Karpas-422 (cell line): ENCODE results near the gene TOX2. TPM values are rescaled to one million over a fixed set of nuclear protein-coding genes. Genes with fewer than 3 reads are reported as not detected.

Source experiments
- DNase-seq: peaks from one replicate; pipeline ENCODE4 v3.0.0-alpha.2; 2015
- H2AFZ ChIP-seq: fragments of 200-600 bp; sonication (generic); 2 replicates; pipeline ENCODE4 v1.6.1; 2014; ENCODE audit warnings: antibody characterized with exemption, low read length, mixed read lengths
- H3K27ac ChIP-seq: fragments of 200-600 bp; sonication (generic); 2 replicates; pipeline ENCODE4 v1.5.1; 2014; ENCODE audit warnings: mild to moderate bottlenecking, low read length, moderate library complexity
- H3K27me3 ChIP-seq: fragments of 200-600 bp; sonication (generic); 2 replicates; pipeline ENCODE4 v1.6.1; 2014; ENCODE audit warnings: low read length, mixed read lengths
- H3K36me3 ChIP-seq: fragments of 200-600 bp; sonication (generic); 2 replicates; pipeline ENCODE4 v1.6.1; 2014; ENCODE audit warnings: low read length, mixed read lengths; ENCODE audit not compliant: insufficient read depth
- H3K4me1 ChIP-seq: fragments of 200-600 bp; sonication (generic); 2 replicates; pipeline ENCODE4 v1.6.1; 2014; ENCODE audit warnings: mild to moderate bottlenecking, low read length, mixed read lengths
- H3K4me2 ChIP-seq: fragments of 200-600 bp; sonication (generic); 2 replicates; pipeline ENCODE4 v1.6.1; 2014; ENCODE audit warnings: low read length, low read depth, mild to moderate bottlenecking; ENCODE audit not compliant: poor library complexity, severe bottlenecking
- H3K4me3 ChIP-seq: fragments of 200-600 bp; sonication (generic); 2 replicates; pipeline ENCODE4 v1.5.1; 2014; ENCODE audit warnings: mild to moderate bottlenecking, antibody characterized with exemption, low read length, mixed read lengths
- H3K79me2 ChIP-seq: fragments of 200-600 bp; sonication (generic); 2 replicates; pipeline ENCODE4 v1.6.1; 2014; ENCODE audit warnings: mild to moderate bottlenecking, low read length, mixed read lengths
- H3K9ac ChIP-seq: fragments of 200-600 bp; sonication (generic); 2 replicates; pipeline ENCODE4 v1.6.0; 2014; ENCODE audit warnings: low read length
- H3K9me2 ChIP-seq: fragments of 200-600 bp; sonication (generic), shearing (Covaris generic); replicated peaks from 2 replicates; pipeline ENCODE4 v1.6.0; 2014; ENCODE audit warnings: mild to moderate bottlenecking, low read length, moderate library complexity; ENCODE audit not compliant: insufficient read depth
- H3K9me3 ChIP-seq: fragments of 300-700, 200-600 bp; sonication (generic); 2 replicates; pipeline ENCODE4 v1.6.1; 2014; ENCODE audit warnings: low read length, mixed read lengths
- H4K20me1 ChIP-seq: fragments of 200-600 bp; sonication (generic); 2 replicates; pipeline ENCODE4 v1.6.1; 2014; ENCODE audit warnings: mild to moderate bottlenecking, antibody characterized with exemption, low read length, low read depth; ENCODE audit not compliant: insufficient read depth
- total RNA-seq: library from RNA; depleted of rRNA; stranded (reverse); fragments of >200 nt; shearing (Covaris generic); gene quantifications from 2 replicates; pipeline ENCODE4 v1.2.3, GENCODE V29; 2014; ENCODE audit warnings: low replicate concordance

The TOX2 gene
- total RNA-seq, 1 experiment from 2014 or later: 42.9 TPM

DNA sequence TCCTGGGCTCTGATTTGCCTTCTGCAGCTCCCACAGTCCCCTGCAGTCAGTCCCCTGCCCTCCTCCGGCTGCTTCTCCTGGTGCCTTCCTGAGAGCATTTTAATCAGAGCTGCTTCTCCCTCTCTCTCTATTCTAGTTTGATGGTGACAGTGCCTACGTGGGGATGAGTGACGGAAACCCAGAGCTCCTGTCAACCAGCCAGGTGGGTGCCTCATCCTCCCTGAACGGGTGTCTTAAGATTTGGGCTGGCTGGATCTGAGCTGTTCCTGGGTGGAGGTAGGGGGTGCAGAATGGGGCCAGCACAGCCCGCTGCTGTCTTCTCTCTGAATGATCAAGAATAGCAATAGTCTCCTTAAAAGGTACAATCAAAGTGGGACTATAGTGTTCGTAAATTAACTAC is 58.6 kb downstream of the TOX2 start:
- peak overlapping the region; percentile 30; the same call in 1 of the 2 replicates for H3K4me3 ChIP-seq
- peak overlapping the region; percentile 26 for H3K9ac ChIP-seq
- H4K20me1 ChIP-seq: no peaks in the 10 kb centered on the region
- H3K4me2 ChIP-seq: peak overlapping the region; percentile 30
- no peak for DNase-seq
- no peaks in the 10 kb centered on the region for H3K9me2 ChIP-seq
- H3K4me1 ChIP-seq: peaks cover 100% of the 10 kb centered on the region
- peak overlapping the region; percentile 99 for H3K27ac ChIP-seq
- peaks cover 77% of the 10 kb centered on the region for H3K36me3 ChIP-seq
- H3K79me2 ChIP-seq: peaks cover 90% of the 10 kb centered on the region
- no peaks in the 10 kb centered on the region for H3K27me3 ChIP-seq
- H2AFZ ChIP-seq: no peak overlapping the region
- H3K9me3 ChIP-seq: no peaks in the 10 kb centered on the region; the same call in 1 of the 2 replicates

GRCh38 chr20:43973671-43974450 is 59.2 kb downstream of the TOX2 start:
- Histone ChIP-seq H3K79me2 (peaks cover 90% of the 10 kb centered on the region), H3K36me3 (peaks cover 76% of the 10 kb centered on the region)

DNA sequence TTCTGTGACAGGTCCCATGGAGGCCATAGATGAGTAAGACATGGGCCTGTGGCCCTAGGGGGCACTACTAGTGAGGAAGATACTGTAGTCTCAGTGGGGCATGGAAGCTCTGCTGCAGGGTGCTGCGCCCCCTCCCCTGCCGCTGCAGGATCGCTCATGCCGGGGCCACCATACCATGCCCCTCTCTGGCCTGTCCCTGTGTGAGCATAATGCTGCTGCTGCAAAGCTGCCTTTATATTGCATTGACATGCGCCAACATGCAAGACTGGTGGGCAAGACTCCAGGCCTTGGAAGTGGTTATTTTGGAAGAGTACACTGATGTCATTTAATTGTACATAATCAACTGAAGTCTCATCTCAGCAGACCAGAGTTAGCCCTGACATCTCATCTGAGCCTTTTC is 60.0 kb downstream of the TOX2 start:
- peaks cover 100% of the 10 kb centered on the region for H3K4me1 ChIP-seq
- peaks cover 78% of the 10 kb centered on the region for H3K36me3 ChIP-seq
- H3K9ac ChIP-seq: no peak overlapping the region
- H2AFZ ChIP-seq: no peak overlapping the region
- H3K79me2 ChIP-seq: peaks cover 86% of the 10 kb centered on the region
- no peaks in the 10 kb centered on the region for H3K9me2 ChIP-seq
- no peaks in the 10 kb centered on the region for H4K20me1 ChIP-seq
- H3K27ac ChIP-seq: peak overlapping the region; percentile 99
- H3K9me3 ChIP-seq: no peaks in the 10 kb centered on the region; the same call in 1 of the 2 replicates
- H3K27me3 ChIP-seq: no peaks in the 10 kb centered on the region
- DNase-seq: no peak
- H3K4me2 ChIP-seq: no peak overlapping the region
- no peak overlapping the region; the same call in 1 of the 2 replicates for H3K4me3 ChIP-seq

More at GRCh38 chr20:43973671-43974450, 59.2 kb downstream of the TOX2 start:
- H4K20me1 ChIP-seq: no peaks in the 10 kb centered on the region
- H3K27ac ChIP-seq: peak overlapping the region; percentile 99
- H3K4me3 ChIP-seq: peak overlapping the region; percentile 30; the same call in 1 of the 2 replicates
- H3K4me1 ChIP-seq: peaks cover 100% of the 10 kb centered on the region
- no peaks in the 10 kb centered on the region; the same call in 1 of the 2 replicates for H3K9me3 ChIP-seq
- no peaks in the 10 kb centered on the region for H3K27me3 ChIP-seq
- H3K9me2 ChIP-seq: no peaks in the 10 kb centered on the region
- no peak for DNase-seq
- no peak overlapping the region for H2AFZ ChIP-seq
- peak overlapping the region; percentile 26 for H3K9ac ChIP-seq
- H3K4me2 ChIP-seq: peak overlapping the region; percentile 30

- H3K9me3 ChIP-seq: no peaks in the 10 kb centered on the region; the same call in 1 of the 2 replicates
- H3K9me2 ChIP-seq: no peaks in the 10 kb centered on the region
- DNase-seq: no peak
- no peak overlapping the region for H3K4me3 ChIP-seq
- H4K20me1 ChIP-seq: no peaks in the 10 kb centered on the region
- peak overlapping the region; percentile 99 for H3K27ac ChIP-seq
- H3K36me3 ChIP-seq: peaks cover 78% of the 10 kb centered on the region
- no peaks in the 10 kb centered on the region for H3K27me3 ChIP-seq
- no peak overlapping the region for H2AFZ ChIP-seq
- no peak overlapping the region for H3K4me2 ChIP-seq
- peaks cover 100% of the 10 kb centered on the region for H3K4me1 ChIP-seq
- H3K9ac ChIP-seq: no peak overlapping the region
- peaks cover 86% of the 10 kb centered on the region for H3K79me2 ChIP-seq
Observed at GRCh38 chr20:43975096-43975768, 60.6 kb downstream of the TOX2 start.

- Histone ChIP-seq H2AFZ (no peak overlapping the region), H3K4me3 (peak overlapping the region; percentile 8; the same call in 1 of the 2 replicates), H3K9me3 (no peaks in the 10 kb centered on the region; the same call in 1 of the 2 replicates), H3K4me1 (peaks cover 100% of the 10 kb centered on the region), H3K4me2 (peak overlapping the region; percentile 10), H4K20me1 (no peaks in the 10 kb centered on the region), H3K79me2 (peaks cover 83% of the 10 kb centered on the region), H3K9me2 (no peaks in the 10 kb centered on the region), H3K27ac (peak overlapping the region; percentile 99), H3K36me3 (peaks cover 72% of the 10 kb centered on the region), H3K27me3 (no peaks in the 10 kb centered on the region), H3K9ac (no peak overlapping the region)
- no peak for DNase-seq
Observed at GRCh38 chr20:43976547-43976946, 61.9 kb downstream of the TOX2 start.

GRCh38 chr20:43977252-43977651 is 62.6 kb downstream of the TOX2 start:
- peak overlapping the region; percentile 66 for H3K4me2 ChIP-seq
- DNase-seq: peak; percentile 86

GRCh38 chr20:43977962-43978361 is 63.3 kb downstream of the TOX2 start:
- peaks cover 100% of the 10 kb centered on the region for H3K4me1 ChIP-seq
- no peaks in the 10 kb centered on the region; the same call in 1 of the 2 replicates for H3K9me3 ChIP-seq
- H3K36me3 ChIP-seq: peaks cover 63% of the 10 kb centered on the region
- H3K27me3 ChIP-seq: no peaks in the 10 kb centered on the region
- H3K4me2 ChIP-seq: peak overlapping the region; percentile 66
- H4K20me1 ChIP-seq: no peaks in the 10 kb centered on the region
- H2AFZ ChIP-seq: no peak overlapping the region
- peaks cover 81% of the 10 kb centered on the region for H3K79me2 ChIP-seq
- no peaks in the 10 kb centered on the region for H3K9me2 ChIP-seq
- peak overlapping the region; percentile 64 for H3K9ac ChIP-seq
- H3K27ac ChIP-seq: peak overlapping the region; percentile 99
- DNase-seq: no peak
- H3K4me3 ChIP-seq: peak overlapping the region; percentile 46; the same call in 1 of the 2 replicates

More at GRCh38 chr20:43977252-43977651, 62.6 kb downstream of the TOX2 start:
- H3K27me3 ChIP-seq: no peaks in the 10 kb centered on the region
- peak overlapping the region; percentile 64 for H3K9ac ChIP-seq
- no peaks in the 10 kb centered on the region for H4K20me1 ChIP-seq
- peak overlapping the region; percentile 46; the same call in 1 of the 2 replicates for H3K4me3 ChIP-seq
- peaks cover 100% of the 10 kb centered on the region for H3K4me1 ChIP-seq
- H3K79me2 ChIP-seq: peaks cover 83% of the 10 kb centered on the region
- H3K27ac ChIP-seq: peak overlapping the region; percentile 99
- H2AFZ ChIP-seq: no peak overlapping the region
- no peaks in the 10 kb centered on the region for H3K9me2 ChIP-seq
- H3K36me3 ChIP-seq: peaks cover 70% of the 10 kb centered on the region
- H3K9me3 ChIP-seq: no peaks in the 10 kb centered on the region; the same call in 1 of the 2 replicates
